Large intestine (tissue), 3 donors: ENCODE measurements around the gene SLC38A10. TPM values are rescaled to one million over a fixed set of nuclear protein-coding genes. Genes with fewer than 3 reads are reported as not detected.

Experiments
- DNase-seq, 2 donors: peaks; one replicate each; pipeline versions ENCODE4 v3.0.0 to v3.0.0-alpha.2; 2013
- H3K27ac ChIP-seq: one replicate; pipeline ENCODE4 v1.5.1; 2013; ENCODE audit warnings: low read length
- H3K27me3 ChIP-seq: 2 replicates; pipeline ENCODE4 v1.6.1; 2013; ENCODE audit warnings: low read length; ENCODE audit not compliant: control insufficient read depth, insufficient read depth
- H3K36me3 ChIP-seq: 2 replicates; pipeline ENCODE4 v1.6.1; 2013; ENCODE audit warnings: low read length; ENCODE audit not compliant: control insufficient read depth, insufficient read depth
- H3K4me1 ChIP-seq: one replicate; pipeline ENCODE4 v1.6.1; 2013; ENCODE audit warnings: low read length; ENCODE audit not compliant: control insufficient read depth, insufficient read depth
- H3K4me3 ChIP-seq: one replicate; pipeline ENCODE4 v1.5.1; 2013; ENCODE audit warnings: low read length
- H3K9me3 ChIP-seq: one replicate; pipeline ENCODE4 v1.6.1; 2013; ENCODE audit warnings: mild to moderate bottlenecking, low read depth, low read length, moderate library complexity; ENCODE audit not compliant: control insufficient read depth
- whole genome bisulfite sequencing: methylation state at CpG from one replicate; pipeline ENCODE4 v1.1.5; 2013; ENCODE audit warnings: low lambda C conversion rate; ENCODE audit not compliant: insufficient coverage; 5-methylcytosine and 5-hydroxymethylcytosine counted together
- polyA plus RNA-seq: library from polyadenylated mRNA; unstranded; fragments of 120-200 nt; gene quantifications from one replicate; pipeline ENCODE4 v1.2.1, GENCODE V29; 2013

SLC38A10 gene
- polyA plus RNA-seq, 1 donor, result 86.5 TPM

DNA sequence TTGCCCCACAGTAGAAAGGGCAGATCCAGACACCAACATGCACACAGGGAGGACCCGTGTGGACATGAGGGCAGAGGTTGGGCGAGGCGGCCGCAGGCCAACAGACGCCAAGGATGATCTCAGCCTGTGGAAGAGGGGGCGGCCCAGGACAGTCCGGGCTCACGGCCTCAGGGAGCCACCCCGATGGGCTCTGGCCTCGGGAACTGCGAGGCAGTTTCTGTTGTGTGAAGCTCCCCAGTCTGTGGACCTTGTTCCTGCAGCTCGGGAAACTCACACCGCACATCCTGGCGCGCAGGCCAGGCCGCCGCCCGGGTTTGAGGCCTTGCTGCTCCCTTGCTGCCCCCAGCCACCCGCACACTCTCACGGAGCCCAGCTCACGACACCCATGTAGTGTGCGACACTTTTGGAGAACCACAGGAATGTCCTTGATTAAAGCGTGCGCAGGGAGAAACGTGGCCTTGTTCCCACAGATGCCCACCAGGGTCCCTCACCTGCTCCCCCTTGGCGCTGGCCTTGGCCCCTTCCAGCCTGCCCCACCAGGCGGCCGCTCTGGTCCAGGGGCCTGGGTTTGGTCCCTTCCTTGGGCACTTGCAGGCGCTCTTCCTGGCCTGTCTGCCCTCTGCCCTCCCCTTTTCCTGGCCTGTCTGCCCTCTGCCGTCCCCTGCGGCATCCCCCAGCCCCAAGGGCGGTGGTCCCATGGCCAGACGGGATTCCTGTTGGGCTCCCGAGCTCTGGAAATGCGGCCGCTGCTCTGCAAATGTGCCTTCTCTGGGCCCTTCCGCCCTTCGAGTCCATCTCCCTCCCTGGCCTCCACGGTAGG is 9.3 kb upstream of the SLC38A10 start:
- Histone ChIP-seq H3K9me3 (peaks cover 7% of the 10 kb centered on the region), H3K27me3 (no peaks in the 10 kb centered on the region), H3K27ac (no peak overlapping the region), H3K36me3 (no peaks in the 10 kb centered on the region), H3K4me1 (peaks cover 23% of the 10 kb centered on the region), H3K4me3 (no peak overlapping the region)
- no CpG with 5 or more reads among the region's 39 CpGs for WGBS
- DNase-seq, result no peak

DNA sequence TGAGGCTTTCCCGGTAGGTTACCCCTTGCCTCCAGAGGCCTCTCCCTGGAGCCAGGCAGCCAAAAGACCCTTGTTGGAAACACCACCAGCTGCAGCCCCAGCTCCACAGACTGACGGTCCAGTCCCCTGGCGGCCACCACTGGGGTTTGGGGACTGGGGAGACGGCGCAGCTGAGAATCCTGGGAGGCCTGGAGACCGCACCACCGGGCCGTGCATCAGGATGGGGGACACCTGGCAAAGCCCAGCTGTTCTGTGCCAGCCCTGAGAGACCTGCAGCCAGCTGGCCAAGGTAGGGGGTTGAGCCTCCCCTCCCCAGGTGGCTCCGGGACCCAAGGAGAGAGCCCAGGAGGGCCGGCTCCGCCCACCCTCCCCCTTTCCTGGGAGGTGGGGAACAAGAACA is 8.3 kb upstream of the SLC38A10 start:
- no peaks in the 10 kb centered on the region for H3K36me3 ChIP-seq
- H3K4me3 ChIP-seq, result no peak overlapping the region
- H3K27me3 ChIP-seq, result no peaks in the 10 kb centered on the region
- WGBS, result no CpG with 5 or more reads among the region's 11 CpGs
- no peak for DNase-seq
- H3K27ac ChIP-seq, result no peak overlapping the region
- peaks cover 7% of the 10 kb centered on the region for H3K9me3 ChIP-seq
- peaks cover 17% of the 10 kb centered on the region for H3K4me1 ChIP-seq

DNA sequence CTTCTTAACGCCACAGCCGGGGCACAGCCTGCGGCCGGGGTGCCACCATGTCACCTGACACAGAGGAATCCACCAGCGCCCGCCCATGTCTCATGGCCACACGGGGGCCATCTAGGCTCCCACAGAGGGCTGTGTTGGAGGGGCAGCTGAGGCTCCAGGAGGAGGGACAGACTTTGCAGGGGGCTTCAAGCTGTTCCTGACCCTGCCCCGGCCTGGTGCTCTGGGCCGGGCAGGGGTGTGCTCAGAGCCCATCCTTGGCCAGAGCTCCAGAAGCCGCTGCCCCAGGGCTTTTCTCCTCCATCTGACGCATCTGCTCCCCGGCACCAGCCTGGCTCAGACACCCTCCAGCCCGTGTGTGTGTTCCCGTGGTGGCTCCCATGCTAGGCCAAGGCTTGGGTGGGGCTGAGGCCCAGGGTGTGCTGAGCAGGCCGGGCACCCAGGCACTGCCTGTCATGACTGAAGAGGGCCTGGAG is 7.8 kb upstream of the SLC38A10 start:
- no peaks in the 10 kb centered on the region for H3K27me3 ChIP-seq
- H3K36me3 ChIP-seq, result no peaks in the 10 kb centered on the region
- peaks cover 12% of the 10 kb centered on the region for H3K4me1 ChIP-seq
- WGBS, result no CpG with 5 or more reads among the region's 15 CpGs
- no peak overlapping the region for H3K4me3 ChIP-seq
- H3K27ac ChIP-seq, result no peak overlapping the region
- peaks cover 4% of the 10 kb centered on the region for H3K9me3 ChIP-seq
- DNase-seq, result peak in 1 of 2 donors; percentile 31

DNA sequence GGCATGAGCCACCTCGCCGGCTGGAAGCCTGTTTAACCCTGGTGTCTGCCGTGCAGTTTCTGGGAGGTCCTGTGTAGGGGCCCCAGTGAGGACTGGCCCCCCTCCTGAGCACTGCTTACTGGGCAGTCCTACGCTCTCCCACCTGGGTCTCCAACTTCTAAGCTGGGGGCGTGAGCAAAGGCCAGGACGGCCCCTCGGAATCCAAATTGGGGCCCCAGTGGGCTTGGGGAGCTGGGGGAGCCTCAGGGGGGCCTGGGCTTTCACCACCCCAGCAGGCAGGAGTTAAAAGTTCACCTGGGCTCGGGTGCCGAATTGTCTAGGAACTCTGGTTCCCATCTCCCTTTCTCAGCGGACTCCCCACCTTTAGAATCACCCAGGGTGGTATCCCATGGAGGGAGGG is 7.2 kb upstream of the SLC38A10 start:
- H3K36me3 ChIP-seq, result no peaks in the 10 kb centered on the region
- no peak overlapping the region for H3K4me3 ChIP-seq
- DNase-seq, result no peak
- no peak overlapping the region for H3K27ac ChIP-seq
- H3K27me3 ChIP-seq, result no peaks in the 10 kb centered on the region
- no CpG with 5 or more reads among the region's 10 CpGs for WGBS
- H3K9me3 ChIP-seq, result peaks cover 3% of the 10 kb centered on the region
- H3K4me1 ChIP-seq, result peaks cover 12% of the 10 kb centered on the region

DNA sequence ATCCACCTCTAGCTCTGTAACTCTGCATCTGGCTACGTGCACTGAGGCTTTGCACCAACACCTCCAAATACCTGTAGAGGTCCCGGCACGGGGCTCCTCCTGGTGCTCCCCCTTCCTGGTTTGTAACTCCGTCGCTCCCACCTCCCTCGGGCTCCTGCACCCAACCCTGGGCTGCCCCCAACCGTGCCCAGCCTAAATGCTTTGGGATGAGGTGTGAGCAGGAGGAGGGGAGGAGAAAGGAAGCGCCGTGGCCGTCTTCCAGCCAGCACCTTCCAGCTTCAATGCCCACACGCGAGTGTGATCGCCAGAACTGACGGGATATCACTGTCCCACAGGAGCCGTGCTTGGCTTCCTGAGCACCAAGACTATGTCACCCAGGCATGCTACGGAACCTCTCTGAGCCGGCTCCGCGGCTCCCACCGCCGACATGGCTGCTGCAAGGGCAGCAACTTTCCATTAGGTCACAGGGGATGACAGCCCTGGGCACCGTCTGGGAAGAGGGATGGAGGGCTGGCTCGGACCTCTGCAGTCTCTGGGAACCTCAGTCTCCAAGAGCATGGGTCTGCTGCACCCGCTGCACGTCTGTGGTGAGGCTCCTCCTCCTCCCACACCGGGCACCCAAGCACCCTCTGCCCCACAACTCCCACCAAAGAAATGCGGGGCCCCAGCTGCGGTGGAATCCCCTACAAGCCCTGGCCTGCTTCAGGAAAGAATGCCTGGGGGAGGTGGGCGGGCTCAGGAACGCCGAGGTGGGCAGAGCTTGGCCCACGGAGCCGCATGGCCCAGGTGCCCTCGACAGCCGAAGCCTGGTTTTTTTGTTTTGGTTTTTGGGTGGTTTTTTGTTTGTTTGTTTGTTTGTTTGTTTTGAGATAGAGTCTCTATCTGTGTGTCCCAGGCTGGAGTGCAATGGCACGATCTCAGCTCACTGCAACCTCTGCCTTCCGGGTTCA is 6.4 kb upstream of the SLC38A10 start:
- Histone ChIP-seq H3K27ac (no peak overlapping the region), H3K27me3 (no peaks in the 10 kb centered on the region), H3K4me1 (peaks cover 12% of the 10 kb centered on the region), H3K9me3 (peaks cover 3% of the 10 kb centered on the region), H3K4me3 (no peak overlapping the region), H3K36me3 (no peaks in the 10 kb centered on the region)
- DNase-seq, result no peak
- WGBS, result no CpG with 5 or more reads among the region's 37 CpGs

DNA sequence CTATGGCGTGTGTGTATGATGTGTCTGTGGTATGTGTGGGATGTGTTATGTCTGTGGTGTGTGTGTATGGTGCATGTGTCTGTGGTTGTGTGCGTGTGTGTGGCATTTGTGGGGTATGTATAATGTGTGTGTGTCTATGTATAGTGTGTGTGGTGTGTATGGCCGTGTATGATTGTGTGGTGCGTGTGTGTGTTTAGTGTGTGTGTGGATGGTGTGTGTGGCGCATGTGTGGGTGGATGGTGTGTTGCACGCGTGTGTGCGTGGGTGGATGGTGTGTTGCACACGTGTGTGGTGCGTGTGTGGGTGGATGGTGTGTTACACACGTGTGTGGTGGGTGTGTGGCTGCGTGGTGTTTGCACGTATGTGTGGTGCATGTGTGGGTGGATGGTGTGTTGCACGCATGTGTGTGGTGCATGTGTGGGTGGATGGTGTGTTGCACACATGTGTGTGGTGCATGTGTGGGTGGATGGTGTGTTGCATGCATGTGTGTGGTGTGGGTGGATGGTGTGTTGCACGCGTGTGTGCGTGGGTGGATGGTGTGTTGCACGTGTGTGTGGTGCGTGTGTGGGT is 5.6 kb upstream of the SLC38A10 start:
- no peaks in the 10 kb centered on the region for H3K36me3 ChIP-seq
- peaks cover 17% of the 10 kb centered on the region for H3K4me1 ChIP-seq
- 100% methylated on average over 2 of the region's 19 CpGs for WGBS
- DNase-seq, result no peak
- no peaks in the 10 kb centered on the region for H3K27me3 ChIP-seq
- H3K27ac ChIP-seq, result no peak overlapping the region
- peaks cover 3% of the 10 kb centered on the region for H3K9me3 ChIP-seq
- H3K4me3 ChIP-seq, result no peak overlapping the region

DNA sequence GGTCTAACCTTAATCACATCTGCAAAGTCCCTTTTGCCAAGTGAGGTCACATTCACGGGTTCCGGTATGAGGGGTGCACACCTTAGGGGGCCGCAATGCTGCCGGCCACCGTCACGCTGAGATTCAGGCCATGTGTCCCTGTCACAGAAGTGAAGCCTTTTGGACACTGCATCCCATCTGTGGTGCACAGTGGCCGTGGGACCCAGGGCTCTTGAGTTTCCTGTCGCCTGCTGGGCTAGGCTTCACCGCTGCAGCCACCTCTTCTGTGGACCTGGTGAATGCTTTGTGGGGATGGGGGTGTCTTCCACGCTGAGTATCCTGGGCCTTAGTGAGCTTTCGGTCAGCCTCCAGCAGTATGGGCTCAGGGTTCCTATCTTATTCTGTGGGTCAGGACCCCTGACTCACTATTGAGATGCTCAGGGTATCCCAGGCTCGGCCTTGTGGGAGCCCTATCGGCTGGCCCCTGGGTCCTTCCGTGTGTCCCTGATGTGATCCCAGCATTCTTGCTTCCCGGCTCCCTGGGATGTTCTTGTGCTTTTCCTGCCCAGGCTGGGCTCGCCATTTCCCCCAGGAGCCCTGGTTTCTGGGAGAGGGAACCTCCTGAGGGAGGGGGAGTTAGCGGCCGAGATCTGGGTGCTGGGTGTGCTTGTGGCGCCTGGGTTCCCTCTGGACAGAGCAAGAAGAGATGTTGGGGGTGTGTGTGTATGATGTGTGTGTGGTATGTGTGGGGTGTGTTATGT is 4.9 kb upstream of the SLC38A10 start:
- Histone ChIP-seq H3K9me3 (peaks cover 3% of the 10 kb centered on the region), H3K4me3 (no peak overlapping the region), H3K27ac (no peak overlapping the region), H3K36me3 (no peaks in the 10 kb centered on the region), H3K4me1 (peaks cover 19% of the 10 kb centered on the region), H3K27me3 (no peaks in the 10 kb centered on the region)
- WGBS, result no CpG with 5 or more reads among the region's 19 CpGs
- no peak for DNase-seq

DNA sequence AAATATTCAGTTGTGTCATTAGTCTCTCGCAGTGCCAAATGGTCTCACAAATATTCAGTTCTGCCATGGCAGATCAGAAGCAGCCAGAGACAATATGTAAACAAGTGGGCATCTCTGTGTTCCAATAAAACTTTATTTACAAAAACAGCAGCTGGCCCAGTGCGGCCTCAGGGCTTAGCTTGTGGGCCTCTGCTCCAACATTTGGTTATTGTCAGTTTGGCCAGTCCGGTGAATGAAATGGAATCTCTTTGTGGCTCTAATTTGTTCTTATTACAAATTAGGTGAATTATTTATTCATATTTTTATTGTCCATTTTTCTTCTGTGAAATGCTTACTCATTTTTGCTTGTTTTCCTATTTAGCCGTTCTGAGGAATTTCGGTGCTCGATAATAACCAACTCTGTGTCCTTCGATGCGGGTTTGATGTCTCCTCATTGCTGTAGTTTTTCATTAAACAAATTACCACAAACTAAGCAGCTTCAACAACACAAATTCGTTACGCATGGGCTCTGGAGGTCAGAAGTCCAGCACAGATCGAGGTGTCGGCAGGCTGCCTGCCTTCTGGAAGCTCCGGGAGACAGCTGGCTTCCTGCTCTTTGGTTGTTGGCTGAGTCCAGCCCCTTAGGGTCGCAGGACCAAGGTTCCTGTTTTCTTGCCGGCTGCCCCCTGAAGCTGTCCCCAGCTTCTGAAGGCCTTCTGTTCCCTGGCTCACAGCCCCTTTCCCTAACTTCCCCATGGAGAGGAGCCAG is 4.1 kb upstream of the SLC38A10 start:
- no peak for DNase-seq
- Histone ChIP-seq H3K4me1 (peaks cover 19% of the 10 kb centered on the region), H3K4me3 (no peak overlapping the region), H3K27me3 (no peaks in the 10 kb centered on the region), H3K36me3 (no peaks in the 10 kb centered on the region), H3K9me3 (peaks cover 3% of the 10 kb centered on the region), H3K27ac (no peak overlapping the region)
- 83% methylated on average over 5 of the region's 15 CpGs for WGBS

DNA sequence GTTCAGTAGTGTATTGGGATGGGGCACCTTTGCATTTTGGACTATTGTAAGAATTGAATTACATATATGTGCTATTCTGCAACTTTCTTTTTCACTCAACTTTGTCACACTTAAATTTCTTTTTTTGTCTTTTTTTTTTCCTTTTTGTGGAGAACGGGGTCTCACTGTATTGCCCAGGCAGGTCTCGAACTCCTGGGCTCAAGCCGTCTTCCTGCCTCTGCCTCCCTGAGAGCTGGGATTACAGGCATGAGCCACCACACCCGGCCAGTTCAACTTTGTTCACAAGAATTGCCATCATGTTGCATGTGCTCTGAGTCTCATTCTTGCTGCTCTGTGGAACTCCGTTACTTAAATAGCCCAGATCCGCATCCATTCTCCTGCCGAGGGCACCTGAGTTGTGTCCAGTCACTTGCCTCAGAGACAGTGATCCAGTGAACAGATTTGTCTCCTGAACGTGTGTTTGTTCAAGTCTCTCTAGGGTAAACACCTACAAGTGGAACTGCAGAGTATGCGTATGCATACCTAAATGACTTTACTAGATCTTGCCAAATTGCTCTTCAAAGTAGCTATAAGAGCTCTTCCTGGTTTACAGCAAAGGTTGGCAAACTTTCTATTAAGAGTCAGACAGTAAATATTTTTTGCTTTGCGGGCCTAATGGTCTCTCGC is 3.4 kb upstream of the SLC38A10 start:
- WGBS, result no CpG with 5 or more reads among the region's 11 CpGs

More for the DNA sequence above, 3.4 kb upstream of the SLC38A10 start:
- Histone ChIP-seq H3K4me1 (peaks cover 19% of the 10 kb centered on the region), H3K27ac (no peak overlapping the region), H3K4me3 (no peak overlapping the region), H3K27me3 (no peaks in the 10 kb centered on the region), H3K9me3 (peaks cover 3% of the 10 kb centered on the region), H3K36me3 (no peaks in the 10 kb centered on the region)
- DNase-seq, result no peak
